HG03097 (cell line): Measurements from ENCODE around the gene FOXN4.

Experiments used
- ATAC-seq: cut with Tn5 transposase; IDR thresholded peaks from one replicate; pipeline ENCODE4 v1.9.1; 2021; ENCODE audit not compliant: unreplicated experiment, low FRiP score

FOXN4 gene

GRCh38 chr12:109284392-109284791 is 24.7 kb downstream of the FOXN4 start:
- no peak for ATAC-seq

- no peak for ATAC-seq
These were observed 27.6 kb downstream of the FOXN4 start for GRCh38 chr12:109281452-109281851.

- ATAC-seq: no peak
These were observed 29.6 kb downstream of the FOXN4 start for GRCh38 chr12:109279525-109279924.

DNA sequence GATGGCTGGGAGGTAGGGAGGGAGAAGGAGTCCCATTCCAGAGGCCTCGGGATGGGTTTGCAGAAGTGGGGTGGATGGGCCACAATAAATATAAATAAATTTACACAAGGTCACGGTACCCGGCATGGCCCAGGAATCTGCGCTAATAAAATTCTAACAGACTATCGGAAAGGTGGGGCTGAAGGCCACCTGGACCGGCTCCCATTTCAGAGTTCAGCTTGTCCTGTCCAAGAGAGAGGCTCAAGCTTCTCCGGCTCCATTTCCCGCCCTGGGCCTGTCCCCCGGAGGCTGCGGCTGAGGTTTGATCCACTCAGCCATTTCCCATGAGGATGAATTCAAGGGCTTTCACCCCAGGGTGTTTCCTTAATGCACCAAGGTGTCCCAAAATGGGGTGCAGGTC is 30.2 kb downstream of the FOXN4 start:
- no peak for ATAC-seq

DNA sequence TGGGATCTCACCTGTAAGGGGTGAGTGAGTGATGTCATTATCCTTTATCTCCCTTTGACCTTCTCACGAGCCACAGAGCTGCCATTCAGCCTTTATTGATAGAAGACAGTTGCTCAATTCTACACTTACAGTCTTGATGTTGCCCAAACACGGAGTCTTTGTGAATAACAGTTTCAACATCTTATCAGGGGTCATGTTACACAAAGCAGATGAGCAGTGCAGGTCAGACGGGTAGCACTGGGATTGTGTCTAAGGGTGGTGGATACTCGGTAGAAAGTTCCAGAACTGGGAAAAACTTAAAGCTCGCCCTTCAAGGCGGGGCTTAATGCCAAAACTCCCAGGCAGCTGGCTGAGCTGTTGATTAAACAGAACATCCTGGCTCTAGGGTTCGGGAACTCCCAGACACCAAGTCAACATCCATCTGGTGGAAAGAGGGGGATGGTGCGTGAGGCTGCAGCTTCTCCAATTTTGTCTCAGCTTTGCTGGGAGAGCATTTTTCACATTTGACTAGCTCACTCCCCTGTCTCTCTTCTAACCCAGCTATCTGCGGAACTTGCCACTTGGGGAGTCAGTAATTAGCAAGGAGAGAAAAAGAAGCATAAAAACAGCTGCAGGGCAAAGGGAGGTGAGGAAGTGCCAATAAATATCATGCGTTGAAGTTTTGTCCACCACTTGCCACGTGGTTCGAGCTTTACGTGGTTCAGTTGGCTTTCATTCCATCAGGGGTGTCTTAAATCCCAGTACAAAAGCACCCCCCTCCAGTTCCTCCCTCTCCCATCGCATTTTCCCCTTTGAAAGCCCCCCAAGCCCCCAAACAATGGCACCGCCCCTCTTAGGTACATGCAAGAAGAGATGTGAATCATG is 31.0 kb downstream of the FOXN4 start:
- no peak for ATAC-seq

DNA sequence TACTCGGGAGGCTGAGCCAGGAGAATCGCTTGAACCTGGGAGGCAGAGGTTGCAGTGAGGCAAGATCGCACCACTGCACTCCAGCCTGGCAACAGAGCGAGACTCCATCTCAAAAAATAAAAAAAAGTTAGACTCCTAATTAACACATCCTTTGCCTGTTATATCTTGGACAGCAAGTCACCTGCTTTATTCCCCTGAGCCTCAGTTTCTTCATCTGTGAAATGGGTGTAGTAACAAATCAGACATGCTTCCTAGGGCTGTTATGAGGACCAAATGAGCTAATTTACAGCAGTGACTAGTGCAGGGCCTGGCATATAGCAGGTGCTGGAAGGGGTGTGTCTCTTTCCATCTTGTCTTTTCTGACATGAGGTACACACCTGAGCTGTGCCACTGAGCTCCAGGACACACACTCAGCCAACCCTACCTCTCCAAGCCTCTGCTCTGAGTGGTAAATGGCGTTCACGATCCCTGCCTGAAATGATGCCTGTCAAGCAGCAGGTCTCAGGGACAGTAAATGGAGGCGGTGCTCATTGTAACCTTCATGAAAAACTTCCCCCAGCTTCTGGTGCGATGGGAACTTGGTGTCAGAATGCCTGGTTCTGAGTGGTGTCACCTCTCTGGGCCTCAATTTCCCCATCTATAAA is 31.7 kb downstream of the FOXN4 start:
- ATAC-seq: no peak

GRCh38 chr12:109276160-109276559 is 32.9 kb downstream of the FOXN4 start:
- no peak for ATAC-seq

- no peak for ATAC-seq
These were observed 33.9 kb downstream of the FOXN4 start for GRCh38 chr12:109275173-109275572.

- no peak for ATAC-seq
These were observed 34.7 kb downstream of the FOXN4 start for GRCh38 chr12:109274381-109274780.

DNA sequence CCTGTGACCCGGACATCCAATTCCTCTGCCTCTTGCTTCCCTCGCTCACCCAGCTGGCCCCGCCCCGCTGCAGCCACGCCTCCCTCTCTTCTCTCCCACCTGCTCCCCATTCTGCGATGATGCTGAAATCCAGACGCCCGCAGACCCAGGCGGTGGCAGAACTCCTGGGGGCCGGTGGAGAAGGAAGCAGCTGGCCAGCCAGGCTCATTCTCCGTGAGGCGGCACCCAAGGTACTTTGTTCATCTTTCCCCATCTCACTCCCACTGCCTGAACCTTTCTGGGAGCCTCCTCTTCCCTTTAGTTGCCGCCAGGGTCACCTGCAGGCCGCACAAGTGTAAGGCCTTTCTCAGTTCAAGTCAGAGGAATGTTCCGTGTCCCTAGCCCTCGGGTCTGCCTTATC is 35.7 kb downstream of the FOXN4 start:
- no peak for ATAC-seq

DNA sequence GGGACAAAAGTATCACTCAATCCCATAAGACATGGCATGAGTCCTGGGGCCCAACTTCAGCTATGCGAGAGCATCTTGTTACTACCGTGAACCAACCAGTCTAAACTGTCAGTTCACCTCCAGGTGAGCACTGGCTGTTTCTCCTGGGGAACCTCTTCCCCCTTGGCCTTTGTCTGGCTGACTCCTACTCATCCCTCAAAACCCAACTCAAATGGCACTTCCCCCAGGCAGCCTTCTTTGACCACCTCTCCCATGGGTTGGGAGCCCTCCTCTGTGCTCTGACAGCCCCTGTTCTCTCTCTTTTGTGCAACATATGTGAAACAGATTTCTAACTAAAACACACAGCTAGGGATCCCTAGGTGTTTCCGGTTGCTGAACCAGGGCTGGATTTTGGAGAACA is 37.7 kb downstream of the FOXN4 start:
- no peak for ATAC-seq

DNA sequence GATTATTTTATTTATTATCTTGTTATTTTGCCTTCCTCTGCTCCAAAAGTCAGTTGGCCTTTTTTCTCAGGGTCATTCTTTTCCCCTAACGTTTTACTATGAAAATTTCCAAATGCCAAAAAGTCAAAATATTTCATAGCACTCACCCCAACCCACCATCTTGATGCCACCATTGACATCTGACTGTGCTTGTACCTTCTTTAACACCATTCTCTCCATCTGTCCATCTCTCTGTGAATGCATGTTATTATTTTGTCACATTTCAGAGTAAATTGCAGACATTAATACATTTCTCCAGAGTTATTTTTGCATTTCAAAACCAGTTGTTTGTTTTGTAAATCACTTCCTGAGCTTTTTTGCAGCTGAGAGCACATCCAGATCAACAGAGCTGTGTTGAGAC is 38.6 kb downstream of the FOXN4 start:
- ATAC-seq: no peak

DNA sequence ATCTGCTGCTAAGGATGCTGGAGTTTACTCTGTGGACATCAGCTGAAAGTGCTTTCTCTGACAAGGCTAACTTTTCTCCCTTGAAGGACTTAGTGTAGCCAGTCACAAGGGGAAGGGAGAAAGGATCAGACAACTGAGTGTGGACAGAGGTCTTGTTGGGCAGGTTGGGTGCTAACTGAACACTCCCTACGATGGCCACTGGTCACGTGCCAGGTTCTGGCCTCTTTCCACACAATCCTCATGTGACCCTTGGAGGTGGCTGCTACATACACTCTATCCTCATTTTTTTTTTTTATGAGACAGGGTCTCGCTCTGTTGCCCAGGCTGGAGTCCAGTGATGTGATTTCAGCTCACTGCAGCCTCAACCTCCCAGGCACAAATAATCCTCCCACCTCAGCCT is 39.7 kb downstream of the FOXN4 start:
- ATAC-seq: no peak

GRCh38 chr12:109268896-109269295 is 40.2 kb downstream of the FOXN4 start:
- ATAC-seq: no peak

DNA sequence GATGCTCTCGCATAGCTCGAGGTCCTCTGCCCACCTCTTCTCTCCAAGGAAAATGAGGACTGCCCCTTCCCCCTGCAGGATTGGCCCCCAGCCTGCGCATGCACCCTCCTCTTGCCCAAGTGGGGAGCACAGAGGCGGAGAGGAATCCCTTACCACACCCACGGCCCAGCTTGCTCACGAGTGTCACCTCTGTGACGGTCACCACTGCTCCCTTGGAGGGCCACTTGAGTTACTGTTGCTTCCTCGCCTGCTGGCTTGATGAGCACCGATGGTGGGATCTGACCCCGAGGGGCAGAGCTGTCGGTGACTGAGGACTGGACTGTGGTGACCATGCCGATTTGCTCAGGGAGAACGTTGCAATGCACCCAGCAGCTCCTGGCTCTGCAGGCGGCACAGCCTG is 41.7 kb downstream of the FOXN4 start:
- no peak for ATAC-seq

GRCh38 chr12:109266106-109266879 is 42.8 kb downstream of the FOXN4 start:
- no peak for ATAC-seq

- ATAC-seq: no peak
These were observed 44.0 kb downstream of the FOXN4 start for GRCh38 chr12:109264943-109265650.

DNA sequence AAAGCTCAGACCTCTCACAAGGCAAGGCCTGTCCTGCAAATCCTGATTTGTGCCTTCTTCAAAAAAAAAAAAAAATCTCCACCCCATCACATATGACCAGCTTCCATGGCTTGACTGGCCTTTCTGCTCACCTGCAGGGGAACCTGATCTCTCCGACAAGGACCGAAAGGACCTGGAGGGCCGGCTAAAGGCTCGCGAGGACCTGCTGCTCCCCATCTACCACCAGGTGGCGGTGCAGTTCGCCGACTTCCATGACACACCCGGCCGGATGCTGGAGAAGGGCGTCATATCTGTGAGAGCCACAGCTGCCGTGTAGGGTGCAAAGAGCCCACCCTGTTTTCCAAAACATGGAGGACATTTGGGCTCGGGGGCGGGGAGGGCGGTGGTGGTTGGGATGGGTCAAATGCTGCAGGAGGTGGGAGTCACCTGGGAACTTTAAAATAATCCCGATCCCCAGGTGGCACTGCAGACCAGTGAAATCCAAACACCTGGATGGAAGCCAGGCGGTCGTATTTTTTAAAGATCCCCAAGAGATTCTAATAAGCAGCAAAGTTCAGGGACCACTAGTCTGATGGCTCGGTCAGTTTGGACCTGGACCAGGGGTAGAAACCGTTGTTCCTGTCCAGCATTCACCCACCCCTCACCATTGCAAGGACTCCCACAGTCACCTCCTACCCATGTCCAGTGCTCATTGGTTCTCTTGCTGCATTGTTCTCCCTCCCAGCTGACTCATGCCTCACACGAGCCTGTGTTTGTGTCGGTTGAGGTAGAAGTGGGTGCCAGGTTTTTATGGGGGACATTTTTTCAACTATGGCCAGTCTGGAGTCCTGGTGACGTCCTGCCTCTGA is 44.8 kb downstream of the FOXN4 start:
- ATAC-seq: no peak

DNA sequence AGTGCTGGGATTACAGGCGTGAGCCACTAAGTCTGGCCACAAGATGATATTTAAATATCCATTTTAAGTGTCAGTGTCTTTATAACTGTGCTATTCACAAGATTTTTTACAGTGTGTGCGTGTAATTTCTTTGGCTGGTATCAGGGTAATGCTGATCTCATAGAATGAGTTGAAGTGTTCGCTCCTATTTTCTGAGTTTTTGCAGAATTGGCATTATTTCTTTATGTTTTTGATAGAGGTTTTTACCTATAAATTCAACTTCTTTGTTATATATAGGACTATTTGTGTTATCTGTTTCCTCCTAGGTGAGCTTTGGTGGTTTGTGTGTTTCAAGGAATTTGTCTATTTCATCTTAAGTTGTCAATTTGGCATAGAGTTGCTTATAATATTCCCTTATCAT is 45.6 kb downstream of the FOXN4 start:
- no peak for ATAC-seq

GRCh38 chr12:109261939-109262338 is 47.1 kb downstream of the FOXN4 start:
- ATAC-seq: no peak
